Natural killer cell (primary cell): Measurements from ENCODE around the gene LRR1. TPM values are rescaled to one million over a fixed set of nuclear protein-coding genes. Genes with fewer than 3 reads are reported as not detected.

ENCODE experiments used
- ATAC-seq, 3 donors: fragments of 150-1000 bp in 2 of 3; fragments of 200-7000 bp in 1 of 3; cut with Tn5 transposase; 1 replicate in 1 of 3; 2 replicates in 2 of 3; pipeline ENCODE4 v1.10.0; 2021; ENCODE audit warnings: mild to moderate bottlenecking in 2 of 3, moderate library complexity in 2 of 3
- DNase-seq, 2 donors: peaks; one replicate each; pipeline versions ENCODE4 v3.0.0 to v3.0.0-alpha.2; 2013 to 2021; ENCODE audit warnings: mixed read lengths in 1 of 2
- H3K27ac ChIP-seq: one replicate; pipeline ENCODE4 v1.5.1; 2013; ENCODE audit warnings: mild to moderate bottlenecking, low read length
- H3K27me3 ChIP-seq: one replicate; pipeline ENCODE4 v1.6.1; 2013; ENCODE audit warnings: low read length; ENCODE audit not compliant: control insufficient read depth, insufficient read depth
- H3K36me3 ChIP-seq: one replicate; pipeline ENCODE4 v1.6.1; 2013; ENCODE audit warnings: low read length; ENCODE audit not compliant: control insufficient read depth, insufficient read depth
- H3K4me1 ChIP-seq: one replicate; pipeline ENCODE4 v1.6.1; 2013; ENCODE audit warnings: low read length; ENCODE audit not compliant: control insufficient read depth, insufficient read depth
- H3K4me3 ChIP-seq: one replicate; pipeline ENCODE4 v1.5.1; 2013; ENCODE audit warnings: low read length
- H3K9me3 ChIP-seq: one replicate; pipeline ENCODE4 v1.6.1; 2013; ENCODE audit warnings: low read length; ENCODE audit not compliant: control insufficient read depth, insufficient read depth
- H3K27ac Mint-ChIP-seq, 2 donors: one replicate each; pipeline ENCODE4 v1.8.0; 2022; ENCODE audit warnings: mild to moderate bottlenecking in 2 of 2, mixed read lengths in 2 of 2, moderate library complexity in 1 of 2
- H3K27me3 Mint-ChIP-seq, 2 donors: one replicate each; pipeline ENCODE4 v1.8.0; 2022; ENCODE audit warnings: low read depth in 2 of 2, mixed read lengths in 2 of 2
- H3K36me3 Mint-ChIP-seq: one replicate; pipeline ENCODE4 v1.8.0; 2022; ENCODE audit warnings: mixed read lengths
- H3K4me1 Mint-ChIP-seq, 2 donors: one replicate each; pipeline ENCODE4 v1.8.0; 2022; ENCODE audit warnings: mixed read lengths in 2 of 2
- H3K4me3 Mint-ChIP-seq: one replicate; pipeline ENCODE4 v1.8.0; 2022; ENCODE audit warnings: mild to moderate bottlenecking, moderate library complexity, mixed read lengths
- H3K9me3 Mint-ChIP-seq, 2 donors: one replicate each; pipeline ENCODE4 v1.8.0; 2022; ENCODE audit warnings: mixed read lengths in 2 of 2
- WGBS: methylation state at CpG from one replicate; pipeline ENCODE4 v1.1.7; 2013; ENCODE audit warnings: missing lambda C conversion rate; ENCODE audit not compliant: insufficient coverage; 5-methylcytosine and 5-hydroxymethylcytosine counted together
- intact Hi-C: fragments of 100-400 bp; cut with micrococcal nuclease; formaldehyde crosslinking; loops from one replicate; pipeline ENCODE4 v1.14.2; 2022
- total RNA-seq, 4 donors: library from RNA; stranded (reverse); fragments of 120-200 nt in 1 of 4; gene quantifications; one replicate each; pipeline versions ENCODE4 v1.2.3 to v1.2.4, GENCODE V29; 2013 to 2022
- TF ChIP-seq, protein P1 (sequence below): fragments of 200-600 bp; IDR thresholded peaks from one replicate; pipeline ENCODE4 v1.8.0; 2022; ENCODE audit warnings: antibody characterized with exemption

The LRR1 gene
- total RNA-seq, 3 donors from 2014 or later (not counting 1 experiment from before 2014, with no cell fraction given) = 8.1 to 11.7 (median 8.7) TPM

DNA sequence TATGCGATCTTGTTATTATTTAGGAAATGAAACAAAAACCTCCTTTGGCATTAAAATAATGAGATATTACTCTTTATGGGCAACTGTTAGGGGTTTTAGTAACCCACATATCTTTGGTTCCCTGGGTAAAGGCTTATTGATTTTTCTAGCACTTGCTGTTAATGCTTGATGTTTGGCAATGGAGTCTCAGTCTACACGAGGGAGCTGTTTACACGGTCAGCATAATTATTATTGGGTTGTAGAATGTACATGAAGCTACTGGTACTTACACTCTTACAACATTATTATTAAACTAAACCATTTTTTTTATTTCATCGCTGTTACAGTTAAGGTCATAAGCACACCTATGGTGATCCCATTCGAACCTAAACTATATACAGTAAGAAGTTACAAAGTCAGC, 24.7 kb upstream of the LRR1 start:
- H3K36me3 ChIP-seq = peaks cover 8% of the 10 kb centered on the region
- no peaks in the 10 kb centered on the region for H3K27me3 Mint-ChIP-seq

DNA sequence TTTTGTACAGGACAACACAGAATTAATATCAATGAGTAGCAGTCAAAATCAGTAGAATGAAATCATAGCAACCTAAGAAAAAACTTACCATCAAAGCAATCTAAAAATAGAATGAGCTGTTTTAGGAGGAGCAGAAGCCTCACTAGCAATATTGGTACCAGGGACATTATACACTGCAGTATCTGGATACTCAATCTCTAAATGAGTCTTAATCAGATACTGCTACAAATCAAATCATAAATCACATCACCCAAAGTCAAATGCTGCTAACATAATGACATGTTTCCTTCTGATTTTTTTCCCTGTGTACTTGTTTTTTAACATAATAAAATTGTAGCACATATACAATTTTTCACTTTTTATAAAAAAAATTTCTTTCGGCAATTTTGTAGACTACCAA, 20.6 kb upstream of the LRR1 start:
- H3K36me3 Mint-ChIP-seq = no peaks in the 10 kb centered on the region

More for the DNA sequence above, 24.7 kb upstream of the LRR1 start:
- Mint-ChIP-seq H3K27ac (no peak overlapping the region), H3K4me3 (no peak overlapping the region), H3K36me3 (no peaks in the 10 kb centered on the region), H3K9me3 (no peaks in the 10 kb centered on the region), H3K4me1 (peaks cover 4 to 7% of the 10 kb centered on the region in 2 donors)
- Histone ChIP-seq H3K9me3 (peaks cover 4% of the 10 kb centered on the region), H3K4me3 (no peak overlapping the region), H3K27ac (no peak overlapping the region), H3K4me1 (no peaks in the 10 kb centered on the region), H3K27me3 (no peaks in the 10 kb centered on the region)
- DNase-seq = no peak
- 100% methylated on average over 2 of the region's 5 CpGs for WGBS
- intact Hi-C loops = no loop called here
- no peak for ATAC-seq
- TF ChIP-seq, protein P1, sequence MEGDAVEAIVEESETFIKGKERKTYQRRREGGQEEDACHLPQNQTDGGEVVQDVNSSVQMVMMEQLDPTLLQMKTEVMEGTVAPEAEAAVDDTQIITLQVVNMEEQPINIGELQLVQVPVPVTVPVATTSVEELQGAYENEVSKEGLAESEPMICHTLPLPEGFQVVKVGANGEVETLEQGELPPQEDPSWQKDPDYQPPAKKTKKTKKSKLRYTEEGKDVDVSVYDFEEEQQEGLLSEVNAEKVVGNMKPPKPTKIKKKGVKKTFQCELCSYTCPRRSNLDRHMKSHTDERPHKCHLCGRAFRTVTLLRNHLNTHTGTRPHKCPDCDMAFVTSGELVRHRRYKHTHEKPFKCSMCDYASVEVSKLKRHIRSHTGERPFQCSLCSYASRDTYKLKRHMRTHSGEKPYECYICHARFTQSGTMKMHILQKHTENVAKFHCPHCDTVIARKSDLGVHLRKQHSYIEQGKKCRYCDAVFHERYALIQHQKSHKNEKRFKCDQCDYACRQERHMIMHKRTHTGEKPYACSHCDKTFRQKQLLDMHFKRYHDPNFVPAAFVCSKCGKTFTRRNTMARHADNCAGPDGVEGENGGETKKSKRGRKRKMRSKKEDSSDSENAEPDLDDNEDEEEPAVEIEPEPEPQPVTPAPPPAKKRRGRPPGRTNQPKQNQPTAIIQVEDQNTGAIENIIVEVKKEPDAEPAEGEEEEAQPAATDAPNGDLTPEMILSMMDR = no peak

GRCh38 chr14:49579841-49580240, 18.9 kb upstream of the LRR1 start:
- no peak for ATAC-seq
- DNase-seq = no peak
- intact Hi-C loops = loop anchor here (10.0 kb wide), 1 partner anchor 785 kb away; no protein-coding TSS in a partner anchor
- no peaks in the 10 kb centered on the region for H3K27me3 Mint-ChIP-seq
- no peaks in the 10 kb centered on the region for H3K27me3 ChIP-seq
- H3K4me1 Mint-ChIP-seq = peaks cover 43 to 48% of the 10 kb centered on the region in 2 donors
- no peak overlapping the region for H3K27ac ChIP-seq
- TF ChIP-seq, protein P1 = no peak
- no peak overlapping the region for H3K4me3 ChIP-seq
- no peaks in the 10 kb centered on the region for H3K36me3 Mint-ChIP-seq
- H3K36me3 ChIP-seq = peaks cover 34% of the 10 kb centered on the region
- H3K4me3 Mint-ChIP-seq = no peak overlapping the region
- H3K27ac Mint-ChIP-seq = peak overlapping the region; percentile 6 to 12
- H3K9me3 Mint-ChIP-seq = no peaks in the 10 kb centered on the region
- 85% methylated on average over 2 of the region's 2 CpGs for WGBS
- peaks cover 12% of the 10 kb centered on the region for H3K4me1 ChIP-seq
- H3K9me3 ChIP-seq = no peaks in the 10 kb centered on the region

More for the DNA sequence above, 20.6 kb upstream of the LRR1 start:
- WGBS = 80% methylated on average over 1 of the region's 1 CpG
- Histone ChIP-seq H3K9me3 (no peaks in the 10 kb centered on the region), H3K27ac (no peak overlapping the region), H3K4me1 (no peaks in the 10 kb centered on the region), H3K27me3 (no peaks in the 10 kb centered on the region), H3K4me3 (no peak overlapping the region), H3K36me3 (peaks cover 21% of the 10 kb centered on the region)
- ATAC-seq (no peak), DNase-seq (no peak)
- intact Hi-C loops = no loop called here
- no peaks in the 10 kb centered on the region for H3K27me3 Mint-ChIP-seq
- peaks cover 34 to 36% of the 10 kb centered on the region in 2 donors for H3K4me1 Mint-ChIP-seq
- H3K9me3 Mint-ChIP-seq = no peaks in the 10 kb centered on the region
- TF ChIP-seq, protein P1 = no peak
- H3K4me3 Mint-ChIP-seq = no peak overlapping the region
- peak overlapping the region; percentile 27 to 77 for H3K27ac Mint-ChIP-seq
